K562 (cell line): ENCODE results near the gene SLX9. TPM values are rescaled to one million over a fixed set of nuclear protein-coding genes. Genes with fewer than 3 reads are reported as not detected.

Source experiments
- ATAC-seq: fragments of 200-7000 bp; cut with Tn5 transposase; 3 replicates; pipeline ENCODE4 v1.9.1; 2020; ENCODE audit warnings: moderate library complexity
- BruUV-seq: library from RNA; stranded (reverse); fragments of 400-500 nt; replicated peaks from 2 replicates; lab custom pipeline; 2021; lab: Mats Ljungman, UMichigan
- CTCF ChIA-PET: fragments of 300-600 bp; formaldehyde crosslinking; extraction: SDS; loops from one replicate; lab custom pipeline; 2021; ENCODE audit warnings: low intra/inter-chr PET ratio; lab: Yijun Ruan, JAX
- POLR2A ChIA-PET: fragments of 300-600, 350-650 bp; sonication (Branson Sonifier 250); formaldehyde crosslinking; extraction: SDS; loops from one replicate; lab custom pipeline; 2021; ENCODE audit warnings: antibody characterized with exemption, inconsistent platforms; lab: Yijun Ruan, JAX
- DNase-seq, 4 experiments: peaks; one replicate each; pipeline versions ENCODE4 v3.0.0 to v3.0.0-alpha.2; 2011 to 2018; ENCODE audit warnings: low spot score in 3 of 4, mixed read lengths in 3 of 4; ENCODE audit errors: extremely low read depth in 1 of 4
- FAIRE-seq: peaks from 2 replicates; lab custom pipeline; 2011; peaks lifted over from hg19 to GRCh38; lab: Jason Lieb, UNC
- H2AFZ ChIP-seq: 2 replicates; pipeline ENCODE4 v1.6.0; 2011; ENCODE audit warnings: low read depth, low read length, control low read depth, inconsistent platforms
- H3K27ac ChIP-seq: fragments of 200-600 bp; 3 replicates; pipeline ENCODE4 v1.8.0; 2011; ENCODE audit warnings: low read depth, mild to moderate bottlenecking, control low read depth, inconsistent platforms, low read length, moderate library complexity, mixed read lengths; ENCODE audit errors: extremely low read depth
- H3K27me3 ChIP-seq, 2 experiments: fragments of 300-600 bp in 1 of 2; 2 replicates in 1 of 2; 3 replicates in 1 of 2; pipeline versions ENCODE4 v1.6.0 to v1.8.0; 2011; ENCODE audit warnings: inconsistent platforms in 2 of 2, low read length in 2 of 2, mild to moderate bottlenecking in 1 of 2, mixed read lengths in 1 of 2, moderate library complexity in 1 of 2; ENCODE audit not compliant: control insufficient read depth in 2 of 2, insufficient read depth in 2 of 2
- H3K36me3 ChIP-seq: fragments of 300-600 bp; 3 replicates; pipeline ENCODE4 v1.8.0; 2011; ENCODE audit warnings: mild to moderate bottlenecking, low read length, inconsistent platforms; ENCODE audit not compliant: control insufficient read depth, insufficient read depth
- H3K4me1 ChIP-seq, 2 experiments: fragments of 200-600 bp in 1 of 2; replicated peaks in 1 of 2; 2 replicates in 1 of 2; 3 replicates in 1 of 2; pipeline versions ENCODE4 v1.5.1 to v1.8.0; 2011; ENCODE audit warnings: inconsistent platforms in 2 of 2, low read length in 2 of 2, mild to moderate bottlenecking in 1 of 2, mixed read lengths in 1 of 2, moderate library complexity in 1 of 2; ENCODE audit not compliant: control insufficient read depth in 2 of 2, insufficient read depth in 2 of 2
- H3K4me2 ChIP-seq: 2 replicates; pipeline ENCODE4 v1.6.1; 2011; ENCODE audit warnings: low read length, control low read depth, inconsistent platforms, mixed read lengths; ENCODE audit not compliant: insufficient read depth
- H3K4me3 ChIP-seq: fragments of 200-600 bp; sonication (generic), shearing (Covaris generic); 2 replicates; pipeline ENCODE4 v1.5.1; 2016; ENCODE audit warnings: control low read depth, inconsistent platforms
- H3K79me2 ChIP-seq: fragments of 200-600 bp; 3 replicates; pipeline ENCODE4 v1.8.0; 2011; ENCODE audit warnings: low read length, inconsistent platforms; ENCODE audit not compliant: control insufficient read depth, insufficient read depth
- H3K9ac ChIP-seq, 2 experiments: 2 replicates each; pipeline versions ENCODE4 v1.6.0 to v1.6.1; 2011; ENCODE audit warnings: low read depth in 2 of 2, low read length in 2 of 2, control low read depth in 1 of 2, inconsistent platforms in 1 of 2, mild to moderate bottlenecking in 1 of 2, mixed read lengths in 1 of 2; ENCODE audit not compliant: insufficient read depth in 1 of 2
- H3K9me1 ChIP-seq: one replicate; pipeline ENCODE4 v1.6.0; 2011; ENCODE audit warnings: inconsistent platforms, mild to moderate bottlenecking, low read length, moderate library complexity; ENCODE audit not compliant: control insufficient read depth, insufficient read depth
- H3K9me3 ChIP-seq: replicated peaks from 2 replicates; pipeline ENCODE4 v1.5.1; 2011; ENCODE audit warnings: low read depth, low read length, inconsistent platforms; ENCODE audit not compliant: control insufficient read depth, insufficient read depth
- H4K20me1 ChIP-seq: replicated peaks from 2 replicates; pipeline ENCODE4 v1.6.1; 2011; ENCODE audit warnings: low read length, inconsistent platforms, mixed read lengths; ENCODE audit not compliant: control insufficient read depth, insufficient read depth
- BMI1 ChIP-seq: fragments of 150-350 bp; IDR thresholded peaks from 2 replicates; pipeline ENCODE4 v1.6.1; 2014; ENCODE audit warnings: low read length
- HDAC3 ChIP-seq: fragments of 450-650 bp; IDR thresholded peaks from 2 replicates; pipeline ENCODE4 v1.6.1; 2018; ENCODE audit warnings: borderline replicate concordance, mild to moderate bottlenecking, moderate library complexity; ENCODE audit not compliant: partially characterized antibody
- HOXB6 ChIP-seq: fragments of 250-450 bp; sonication (Bioruptor Pico); IDR thresholded peaks from 2 replicates; pipeline ENCODE4 v1.5.1; 2022; ENCODE audit warnings: mild to moderate bottlenecking, borderline replicate concordance
- SMARCA4 ChIP-seq: fragments of 450-650 bp; IDR thresholded peaks from 2 replicates; pipeline ENCODE4 v1.6.1; 2016
- ZNF785 ChIP-seq: fragments of 250-450 bp; sonication (Bioruptor Pico); IDR thresholded peaks from 2 replicates; pipeline ENCODE4 v1.4.0; 2020; ENCODE audit warnings: mild to moderate bottlenecking
- WGBS: fragments of 100-300 bp; shearing (Covaris generic); methylation state at CpG from one replicate; pipeline ENCODE4 v1.1.6; 2016; ENCODE audit warnings: low coverage, mixed read lengths; ENCODE audit not compliant: insufficient coverage; ENCODE audit errors: missing lambda C conversion rate; 5-methylcytosine and 5-hydroxymethylcytosine counted together
- in situ Hi-C: fragments of 300-500 bp; cut with MboI; formaldehyde crosslinking; loops from 4 replicates; pipeline ENCODE4 v1.15.0; 2018; ENCODE audit warnings: inconsistent platforms, mixed read lengths
- intact Hi-C: fragments of 100-400 bp; cut with micrococcal nuclease; formaldehyde crosslinking; loops from 2 replicates; pipeline ENCODE4 v1.14.2; 2022
- polyA plus RNA-seq, 8 experiments: library from polyadenylated mRNA; depleted of rRNA in 4 of 8; stranded (reverse) in 5 of 8; unstranded in 3 of 8; fragments of >200 nt; fragmentation: Nextera tagmentation in 2 of 8; fragmentation: Illumina TruSeq in 1 of 8; extraction: Ambion mirVana in 2 of 8; extraction: Trizol in 1 of 8; gene quantifications; 2 replicates each; pipeline versions ENCODE4 v1.2.1 to v1.2.3, GENCODE V29; 2011 to 2014; ENCODE audit warnings: inconsistent platforms in 1 of 8, missing spikeins in 1 of 8
- total RNA-seq, 7 experiments: library from RNA; depleted of rRNA in 6 of 7; stranded (reverse); fragments of >200 nt in 6 of 7; fragmentation: Illumina TruSeq in 2 of 7; extraction: Trizol in 2 of 7; gene quantifications; 2 replicates each; pipeline versions ENCODE4 v1.2.1 to v1.2.3, GENCODE V29; 2011 to 2021; ENCODE audit warnings: low replicate concordance in 1 of 7
- TF ChIP-seq, protein P1 (sequence below): sonication (generic); formaldehyde crosslinking; IDR thresholded peaks from 2 replicates; pipeline ENCODE4 v1.8.1; 2023; ENCODE audit warnings: mild to moderate bottlenecking, missing genetic modification reagents, moderate library complexity
- TF ChIP-seq, protein P2 (sequence below): fragments of 250-450 bp; sonication (Bioruptor Pico); IDR thresholded peaks from 2 replicates; pipeline ENCODE4 v1.4.0; 2020; ENCODE audit warnings: mild to moderate bottlenecking
- TF ChIP-seq, protein P3 (sequence below): sonication (generic); formaldehyde crosslinking; IDR thresholded peaks from 2 replicates; pipeline ENCODE4 v1.9.0; 2022; ENCODE audit warnings: mild to moderate bottlenecking, missing genetic modification reagents

The SLX9 gene
- total and polyA plus RNA-seq, 9 of the 15 experiments (the other 6 are each of a cell fraction or from before 2014, with no cell fraction given): 1.2 to 75.5 (median 16.5) TPM

DNA sequence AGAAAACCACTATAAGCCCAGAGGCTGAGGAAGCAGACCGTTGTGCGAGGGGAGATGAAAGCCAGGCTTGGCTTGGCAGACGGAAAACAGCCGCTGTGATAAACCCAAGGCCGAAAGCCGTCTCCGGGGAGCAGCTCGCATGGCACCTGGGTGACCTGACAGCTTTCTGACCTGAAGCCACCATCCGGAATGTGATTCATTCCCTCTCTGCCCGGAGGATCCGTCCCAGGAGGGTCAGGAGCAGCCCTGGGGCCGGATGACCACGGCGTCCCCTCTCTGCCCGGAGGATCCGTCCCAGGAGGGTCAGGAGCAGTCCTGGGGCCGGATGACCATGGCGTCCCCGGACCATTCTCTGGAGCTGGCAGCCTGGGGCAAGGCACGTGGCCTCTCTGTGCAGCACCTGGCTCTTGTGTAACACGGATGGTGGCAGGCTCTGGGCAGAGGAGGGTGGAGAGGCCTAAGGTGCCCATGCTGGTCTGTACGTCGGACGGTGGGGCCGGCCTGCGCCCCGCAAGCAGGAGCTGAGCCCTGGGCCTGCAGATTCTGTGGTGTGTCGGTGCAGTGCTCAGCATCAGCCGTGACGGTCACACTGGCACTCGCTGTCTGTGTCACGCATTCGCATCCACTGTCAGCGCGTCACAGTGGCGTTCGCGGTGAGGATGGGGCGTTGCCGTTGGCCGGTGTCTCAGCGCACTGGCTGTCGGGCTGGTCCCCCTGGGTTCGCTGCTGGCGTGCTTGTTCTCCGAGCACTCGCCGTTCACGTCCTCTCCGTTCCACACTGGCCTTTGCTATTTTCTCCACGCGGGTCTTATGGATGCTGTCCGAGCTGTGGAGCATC lies 50.3 kb downstream of the SLX9 start:
- ATAC-seq: no peak
- ChIA-PET CTCF (no interaction called here), POLR2A (no interaction called here)
- WGBS: 37% methylated on average over 53 of the region's 53 CpGs
- Histone ChIP-seq H3K27me3 (peaks cover 34 to 74% of the 10 kb centered on the region in 2 experiments), H4K20me1 (peaks cover 41% of the 10 kb centered on the region), H3K36me3 (no peaks in the 10 kb centered on the region), H3K9me3 (no peaks in the 10 kb centered on the region), H3K27ac (no peak overlapping the region), H3K4me1 (peaks cover 0 to 81% of the 10 kb centered on the region in 2 experiments; a peak in 1 of 5 replicates), H3K4me2 (no peak overlapping the region), H3K9ac (no peak overlapping the region), H3K4me3 (no peak overlapping the region), H3K9me1 (peaks cover 4% of the 10 kb centered on the region), H2AFZ (no peak overlapping the region), H3K79me2 (no peaks in the 10 kb centered on the region)
- in situ Hi-C loops: no loop called here
- no peak for DNase-seq
- no TSS peak for BruUV-seq
- intact Hi-C loops: no loop called here
- FAIRE-seq: no peak
- TF ChIP-seq, protein P1, sequence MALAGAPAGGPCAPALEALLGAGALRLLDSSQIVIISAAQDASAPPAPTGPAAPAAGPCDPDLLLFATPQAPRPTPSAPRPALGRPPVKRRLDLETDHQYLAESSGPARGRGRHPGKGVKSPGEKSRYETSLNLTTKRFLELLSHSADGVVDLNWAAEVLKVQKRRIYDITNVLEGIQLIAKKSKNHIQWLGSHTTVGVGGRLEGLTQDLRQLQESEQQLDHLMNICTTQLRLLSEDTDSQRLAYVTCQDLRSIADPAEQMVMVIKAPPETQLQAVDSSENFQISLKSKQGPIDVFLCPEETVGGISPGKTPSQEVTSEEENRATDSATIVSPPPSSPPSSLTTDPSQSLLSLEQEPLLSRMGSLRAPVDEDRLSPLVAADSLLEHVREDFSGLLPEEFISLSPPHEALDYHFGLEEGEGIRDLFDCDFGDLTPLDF (CRISPR knock-in tag): no peak
- TF ChIP-seq BMI1 (no peak), HDAC3 (no peak), SMARCA4 (no peak), HOXB6 (CRISPR knock-in tag) (no peak), ZNF785 (no peak)
- TF ChIP-seq, protein P2, sequence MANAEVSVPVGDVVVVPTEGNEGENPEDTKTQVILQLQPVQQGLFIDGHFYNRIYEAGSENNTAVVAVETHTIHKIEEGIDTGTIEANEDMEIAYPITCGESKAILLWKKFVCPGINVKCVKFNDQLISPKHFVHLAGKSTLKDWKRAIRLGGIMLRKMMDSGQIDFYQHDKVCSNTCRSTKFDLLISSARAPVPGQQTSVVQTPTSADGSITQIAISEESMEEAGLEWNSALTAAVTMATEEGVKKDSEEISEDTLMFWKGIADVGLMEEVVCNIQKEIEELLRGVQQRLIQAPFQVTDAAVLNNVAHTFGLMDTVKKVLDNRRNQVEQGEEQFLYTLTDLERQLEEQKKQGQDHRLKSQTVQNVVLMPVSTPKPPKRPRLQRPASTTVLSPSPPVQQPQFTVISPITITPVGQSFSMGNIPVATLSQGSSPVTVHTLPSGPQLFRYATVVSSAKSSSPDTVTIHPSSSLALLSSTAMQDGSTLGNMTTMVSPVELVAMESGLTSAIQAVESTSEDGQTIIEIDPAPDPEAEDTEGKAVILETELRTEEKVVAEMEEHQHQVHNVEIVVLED (CRISPR knock-in tag): no peak
- TF ChIP-seq, protein P3, sequence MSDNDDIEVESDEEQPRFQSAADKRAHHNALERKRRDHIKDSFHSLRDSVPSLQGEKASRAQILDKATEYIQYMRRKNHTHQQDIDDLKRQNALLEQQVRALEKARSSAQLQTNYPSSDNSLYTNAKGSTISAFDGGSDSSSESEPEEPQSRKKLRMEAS: 0 out of 2 replicates have a peak, but pooled peaks have one; percentile 19
